ENCODE results near the gene RRP1.

The RRP1 gene

DNA sequence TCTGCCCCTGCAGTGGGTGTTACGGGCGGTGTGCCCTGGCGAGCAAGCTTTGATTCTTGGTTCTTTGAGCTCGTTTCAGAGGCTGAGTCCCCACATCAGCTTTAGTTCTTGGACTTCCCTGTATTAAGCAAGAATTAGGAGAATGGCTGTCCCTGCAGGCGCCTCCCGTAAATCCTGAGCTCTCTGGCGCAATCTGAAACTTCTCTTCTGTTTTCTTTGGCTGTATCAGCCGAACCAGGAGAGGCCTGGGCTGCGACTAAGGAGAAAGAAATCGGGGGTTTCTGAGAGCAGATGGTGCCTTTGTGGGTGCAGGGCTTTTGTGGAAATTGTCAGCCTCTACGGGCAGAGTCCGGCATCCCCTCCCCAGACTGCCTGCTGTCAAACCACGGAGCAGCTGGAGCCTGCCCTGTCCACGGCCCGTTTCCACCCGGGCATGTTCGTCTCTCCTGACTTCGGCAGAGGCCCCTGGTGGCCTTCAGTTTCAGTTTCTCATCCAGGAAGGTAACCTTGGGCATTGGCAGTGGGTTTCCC, 31.2 kb upstream of the RRP1 start:
- H3K4me2 ChIP-seq = no peak overlapping the region
- no peaks in the 10 kb centered on the region for H3K36me3 ChIP-seq (ENCODE audit: insufficient read depth)
- H3K4me3 ChIP-seq (IDR thresholded peaks at IDR 0.05; ENCODE audit: insufficient read depth, low read depth, low read length) = no peak overlapping the region
- H3K4me1 ChIP-seq (ENCODE audit: low read depth, poor library complexity, severe bottlenecking) = no peaks in the 10 kb centered on the region
- H3K79me2 ChIP-seq (ENCODE audit: insufficient read depth, low read depth) = no peaks in the 10 kb centered on the region
- H3K9ac ChIP-seq = no peak overlapping the region
- no peaks in the 10 kb centered on the region for H3K27me3 ChIP-seq (ENCODE audit: insufficient read depth, low read depth)
- H2AFZ ChIP-seq (ENCODE audit: low read depth) = no peak overlapping the region
- TF ChIP-seq, protein P1, sequence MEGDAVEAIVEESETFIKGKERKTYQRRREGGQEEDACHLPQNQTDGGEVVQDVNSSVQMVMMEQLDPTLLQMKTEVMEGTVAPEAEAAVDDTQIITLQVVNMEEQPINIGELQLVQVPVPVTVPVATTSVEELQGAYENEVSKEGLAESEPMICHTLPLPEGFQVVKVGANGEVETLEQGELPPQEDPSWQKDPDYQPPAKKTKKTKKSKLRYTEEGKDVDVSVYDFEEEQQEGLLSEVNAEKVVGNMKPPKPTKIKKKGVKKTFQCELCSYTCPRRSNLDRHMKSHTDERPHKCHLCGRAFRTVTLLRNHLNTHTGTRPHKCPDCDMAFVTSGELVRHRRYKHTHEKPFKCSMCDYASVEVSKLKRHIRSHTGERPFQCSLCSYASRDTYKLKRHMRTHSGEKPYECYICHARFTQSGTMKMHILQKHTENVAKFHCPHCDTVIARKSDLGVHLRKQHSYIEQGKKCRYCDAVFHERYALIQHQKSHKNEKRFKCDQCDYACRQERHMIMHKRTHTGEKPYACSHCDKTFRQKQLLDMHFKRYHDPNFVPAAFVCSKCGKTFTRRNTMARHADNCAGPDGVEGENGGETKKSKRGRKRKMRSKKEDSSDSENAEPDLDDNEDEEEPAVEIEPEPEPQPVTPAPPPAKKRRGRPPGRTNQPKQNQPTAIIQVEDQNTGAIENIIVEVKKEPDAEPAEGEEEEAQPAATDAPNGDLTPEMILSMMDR (conservative IDR thresholded peaks at IDR 0.05; ENCODE audit: low read depth, low read length) = no peak
- H3K27ac ChIP-seq = no peak overlapping the region
- H4K20me1 ChIP-seq (ENCODE audit: insufficient read depth) = no peaks in the 10 kb centered on the region

DNA sequence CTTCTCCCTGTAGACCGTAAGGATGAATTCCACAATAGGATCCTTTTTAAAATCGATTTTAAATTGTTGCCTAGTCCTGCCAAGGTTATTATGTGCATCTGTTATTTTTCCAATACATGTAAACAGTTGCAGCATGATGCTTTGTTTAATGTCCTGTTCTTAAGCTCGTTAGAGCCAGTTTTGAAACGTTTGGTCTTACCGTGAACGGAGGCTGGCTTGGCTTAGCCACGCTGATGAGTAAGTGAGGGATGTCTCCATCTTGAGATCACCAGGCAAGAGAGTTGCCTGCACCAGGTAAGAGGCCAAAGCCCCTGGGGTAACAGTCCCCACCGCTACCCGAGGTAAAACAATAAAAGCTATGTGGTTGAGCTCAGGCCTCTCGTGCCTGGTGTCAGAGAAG, 30.6 kb upstream of the RRP1 start:
- Histone ChIP-seq H3K4me3 (IDR thresholded peaks at IDR 0.05; ENCODE audit: insufficient read depth, low read depth, low read length) (no peak overlapping the region), H3K36me3 (ENCODE audit: insufficient read depth) (no peaks in the 10 kb centered on the region), H3K4me1 (ENCODE audit: low read depth, poor library complexity, severe bottlenecking) (no peaks in the 10 kb centered on the region), H3K9ac (no peak overlapping the region), H2AFZ (ENCODE audit: low read depth) (no peak overlapping the region), H3K79me2 (ENCODE audit: insufficient read depth, low read depth) (no peaks in the 10 kb centered on the region), H3K27me3 (ENCODE audit: insufficient read depth, low read depth) (no peaks in the 10 kb centered on the region), H3K4me2 (no peak overlapping the region), H4K20me1 (ENCODE audit: insufficient read depth) (no peaks in the 10 kb centered on the region), H3K27ac (no peak overlapping the region)
- TF ChIP-seq, protein P1 (conservative IDR thresholded peaks at IDR 0.05; ENCODE audit: low read depth, low read length) = no peak

DNA sequence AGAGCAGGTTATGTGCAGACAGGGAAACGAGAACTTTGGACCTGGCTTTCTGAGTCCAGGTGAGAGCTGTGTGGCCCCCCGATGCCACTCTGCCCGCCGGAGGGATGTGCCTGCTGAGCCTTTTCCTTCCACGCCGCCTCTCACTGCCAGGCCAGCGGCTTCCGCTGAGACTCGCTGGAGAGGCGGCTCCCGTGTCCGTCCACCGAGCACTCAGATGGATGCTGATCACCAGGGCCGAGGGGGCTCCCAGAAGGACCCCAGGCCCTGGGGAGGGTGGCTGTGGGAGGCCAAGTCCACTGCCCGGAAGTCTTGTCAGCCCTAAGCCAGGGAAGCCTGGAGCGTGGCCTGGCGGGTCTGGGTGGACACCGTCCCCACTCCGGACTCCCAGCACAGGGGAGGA, 29.7 kb upstream of the RRP1 start:
- no peak overlapping the region for H3K27ac ChIP-seq
- H3K9ac ChIP-seq = no peak overlapping the region
- TF ChIP-seq, protein P1 (conservative IDR thresholded peaks at IDR 0.05; ENCODE audit: low read depth, low read length) = no peak
- H2AFZ ChIP-seq (ENCODE audit: low read depth) = no peak overlapping the region
- no peaks in the 10 kb centered on the region for H4K20me1 ChIP-seq (ENCODE audit: insufficient read depth)
- H3K79me2 ChIP-seq (ENCODE audit: insufficient read depth, low read depth) = no peaks in the 10 kb centered on the region
- no peaks in the 10 kb centered on the region for H3K36me3 ChIP-seq (ENCODE audit: insufficient read depth)
- no peaks in the 10 kb centered on the region for H3K27me3 ChIP-seq (ENCODE audit: insufficient read depth, low read depth)
- H3K4me2 ChIP-seq = no peak overlapping the region
- no peak overlapping the region for H3K4me3 ChIP-seq (IDR thresholded peaks at IDR 0.05; ENCODE audit: insufficient read depth, low read depth, low read length)
- H3K4me1 ChIP-seq (ENCODE audit: low read depth, poor library complexity, severe bottlenecking) = no peaks in the 10 kb centered on the region

DNA sequence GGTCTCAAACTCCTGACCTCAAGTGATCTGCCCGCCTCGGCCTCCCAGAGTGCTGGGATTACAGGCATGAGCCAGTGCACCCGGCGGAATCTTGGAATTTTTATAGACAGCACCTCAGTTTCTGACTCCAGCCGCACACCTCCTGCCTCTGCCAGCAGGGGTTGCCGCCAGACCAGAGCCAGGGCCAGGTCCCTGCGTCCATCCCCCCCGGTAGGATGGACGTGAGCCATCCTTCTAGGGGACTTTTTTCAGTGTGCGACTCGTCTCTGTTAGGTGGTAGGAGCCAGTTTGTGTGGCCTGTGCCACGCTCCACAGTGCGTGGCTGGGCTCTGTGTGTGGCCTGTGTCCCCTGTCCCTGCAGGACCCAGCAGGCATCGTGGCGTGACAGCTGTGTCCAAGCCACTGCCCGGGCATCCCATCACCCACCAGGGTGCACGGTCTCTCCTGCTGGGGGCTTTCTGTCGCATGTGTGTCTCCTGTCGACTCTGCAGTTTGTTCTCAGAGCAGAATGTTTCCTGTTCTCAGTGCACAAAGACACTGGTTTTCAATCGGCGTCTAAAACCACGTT, 28.9 kb upstream of the RRP1 start:
- TF ChIP-seq, protein P1 (conservative IDR thresholded peaks at IDR 0.05; ENCODE audit: low read depth, low read length) = no peak
- no peak overlapping the region for H3K27ac ChIP-seq
- no peaks in the 10 kb centered on the region for H3K36me3 ChIP-seq (ENCODE audit: insufficient read depth)
- H3K9ac ChIP-seq = no peak overlapping the region
- H3K4me2 ChIP-seq = no peak overlapping the region
- no peaks in the 10 kb centered on the region for H3K27me3 ChIP-seq (ENCODE audit: insufficient read depth, low read depth)
- H3K4me1 ChIP-seq (ENCODE audit: low read depth, poor library complexity, severe bottlenecking) = no peaks in the 10 kb centered on the region
- H2AFZ ChIP-seq (ENCODE audit: low read depth) = no peak overlapping the region
- no peaks in the 10 kb centered on the region for H3K79me2 ChIP-seq (ENCODE audit: insufficient read depth, low read depth)
- no peak overlapping the region for H3K4me3 ChIP-seq (IDR thresholded peaks at IDR 0.05; ENCODE audit: insufficient read depth, low read depth, low read length)
- no peaks in the 10 kb centered on the region for H4K20me1 ChIP-seq (ENCODE audit: insufficient read depth)

All from KMS-11 (cell line).